ENCODE results near the gene RPP14.

DNA sequence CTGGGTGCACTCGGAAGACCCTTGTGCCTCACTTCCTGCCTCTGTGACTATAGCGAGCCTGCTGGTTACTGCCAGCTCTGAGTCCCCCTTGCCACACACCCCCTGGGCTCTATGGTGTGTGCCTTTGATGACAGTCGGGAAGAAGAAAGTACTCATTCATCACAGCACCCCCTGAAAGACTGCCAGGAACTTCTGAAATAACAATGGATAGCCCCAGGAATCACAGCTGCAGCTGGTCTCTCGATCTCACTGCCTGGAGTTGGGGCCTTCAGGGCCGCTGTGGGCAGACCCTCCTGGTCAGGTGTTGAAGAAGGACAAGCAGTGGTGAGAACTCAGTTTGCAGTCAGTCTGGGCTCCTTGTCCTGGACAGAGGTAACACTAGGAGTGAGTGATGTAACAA, 9.8 kb upstream of the RPP14 start:
- no peak for TF ChIP-seq POLR2A (IDR thresholded peaks at IDR 0.05; ENCODE audit: low read length)
- TF ChIP-seq GATA1 (IDR thresholded peaks at IDR 0.05; ENCODE audit: low read depth, low read length) = no peak

Measured in erythroblast (primary cell).